T-helper 2 cell treated with Interferon-gamma antibody and Interleukin-4, amounts not matched to agents 100 ng/mL and 5 ng/mL, for 36 hours (primary cell): Measurements from ENCODE around the gene OR52K2. TPM values are rescaled to one million over a fixed set of nuclear protein-coding genes. Genes with fewer than 3 reads are reported as not detected.
"Not testable (repeated sequence)": the region's sequence is repeated elsewhere in the genome, so short reads cannot be mapped to it uniquely, and the experiment has no call there.

Experiments
- intact Hi-C: fragments of 100-400 bp; cut with micrococcal nuclease; formaldehyde crosslinking; loops from one replicate; pipeline ENCODE4 v1.15.1; 2023
- total RNA-seq: library from RNA; stranded (reverse); gene quantifications from 2 replicates; pipeline ENCODE4 v1.2.3, GENCODE V29; 2022

Gene OR52K2
- total RNA-seq = not detected in 2 replicates

- intact Hi-C loops = no loop called here
These were observed at the start of gene OR52K2 for GRCh38 chr11:4448995-4449394. Gene OR52K2 (plus strand): TSS chr11:4449295. CDS start chr11:4449340, 45 bp downstream.

GRCh38 chr11:4406206-4406605 is 42.9 kb upstream of the OR52K2 start:
- intact Hi-C loops = not testable (repeated sequence)

DNA sequence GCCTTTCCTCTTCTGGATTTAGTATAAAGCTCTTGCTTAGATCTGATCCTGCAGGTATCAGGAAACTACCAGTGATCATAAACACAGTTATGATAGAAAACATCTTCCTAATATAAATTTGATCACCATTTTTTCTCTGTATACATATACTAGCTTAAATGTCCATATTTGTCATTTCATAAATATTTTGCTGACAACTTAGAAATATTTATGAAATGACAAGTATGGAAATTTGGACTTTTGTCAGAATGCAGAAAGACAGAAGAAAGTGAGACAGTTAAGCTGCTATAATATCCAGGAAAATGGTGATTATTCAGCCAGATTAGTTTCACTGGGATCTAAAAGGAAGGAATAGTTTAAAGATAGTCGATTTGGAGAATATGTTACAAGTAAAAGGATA is 32.8 kb upstream of the OR52K2 start:
- intact Hi-C loops = no loop called here

GRCh38 chr11:4416816-4417215 is 32.3 kb upstream of the OR52K2 start:
- intact Hi-C loops = no loop called here

DNA sequence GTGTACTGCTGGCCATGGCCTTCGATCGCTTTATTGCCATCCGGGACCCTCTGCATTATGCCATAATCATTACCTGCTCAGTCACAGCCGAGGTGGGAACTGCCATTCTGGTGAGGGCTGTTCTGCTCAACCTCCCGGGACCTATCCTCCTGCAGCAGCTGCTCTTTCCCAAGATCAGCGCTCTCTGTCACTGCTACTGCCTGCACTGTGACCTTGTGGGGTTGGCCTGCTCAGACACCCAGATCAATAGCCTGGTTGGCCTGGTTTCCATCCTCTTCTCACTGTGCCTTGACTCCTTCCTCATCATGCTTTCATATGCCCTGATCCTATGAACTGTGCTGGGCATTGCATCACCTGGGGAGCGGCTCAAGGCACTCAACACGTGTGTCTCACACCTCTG is 30.7 kb upstream of the OR52K2 start:
- intact Hi-C loops = no loop called here

- intact Hi-C loops = no loop called here
These were observed 19.0 kb upstream of the OR52K2 start for GRCh38 chr11:4430051-4430450.

GRCh38 chr11:4433856-4434255 is 15.2 kb upstream of the OR52K2 start:
- intact Hi-C loops = no loop called here

- intact Hi-C loops = no loop called here
These were observed 12.7 kb upstream of the OR52K2 start for GRCh38 chr11:4436411-4436810.

DNA sequence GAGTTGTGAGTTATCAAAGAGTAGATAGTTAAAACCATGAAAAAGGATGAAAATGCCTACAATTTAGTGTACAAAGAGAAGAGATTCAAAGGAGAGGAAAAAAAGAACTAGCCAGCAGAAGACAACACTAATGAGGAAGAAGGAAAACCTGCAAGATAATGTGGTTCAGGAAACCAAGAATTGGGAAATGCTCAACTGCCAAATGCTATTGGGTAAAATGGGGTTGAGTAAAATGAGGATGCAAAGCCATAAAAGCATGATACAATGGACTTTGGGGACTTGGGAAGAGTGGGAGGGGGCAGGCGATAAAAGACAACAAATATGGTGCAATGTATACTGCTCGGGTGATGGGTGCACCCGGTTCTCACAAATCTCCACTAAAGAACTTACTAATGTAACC is 7.6 kb upstream of the OR52K2 start:
- intact Hi-C loops = no loop called here

- intact Hi-C loops = no loop called here
These were observed 5.7 kb upstream of the OR52K2 start for GRCh38 chr11:4443232-4443891.

- intact Hi-C loops = no loop called here
These were observed 4.0 kb downstream of the OR52K2 start for GRCh38 chr11:4453118-4453517.

GRCh38 chr11:4454021-4454420 is 4.9 kb downstream of the OR52K2 start:
- intact Hi-C loops = no loop called here

DNA sequence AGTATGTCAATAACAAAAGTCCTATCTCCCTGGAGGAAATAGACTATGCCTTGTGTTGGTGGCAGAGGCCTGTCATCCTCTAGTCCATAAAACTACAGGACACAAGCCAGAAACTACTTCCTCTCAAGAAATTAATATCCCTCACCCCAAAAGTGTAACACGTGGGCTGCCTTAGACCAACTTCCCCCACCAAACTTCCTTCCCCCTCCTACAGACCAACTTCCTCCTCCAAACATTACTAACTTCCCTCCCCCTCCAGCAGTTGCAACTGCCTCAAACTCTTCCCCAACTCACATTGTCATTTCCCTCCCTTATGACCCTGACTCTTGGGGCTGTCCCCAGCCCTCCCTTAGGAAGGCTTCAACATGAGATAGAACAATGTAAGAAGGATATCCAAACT is 6.3 kb downstream of the OR52K2 start:
- intact Hi-C loops = no loop called here

DNA sequence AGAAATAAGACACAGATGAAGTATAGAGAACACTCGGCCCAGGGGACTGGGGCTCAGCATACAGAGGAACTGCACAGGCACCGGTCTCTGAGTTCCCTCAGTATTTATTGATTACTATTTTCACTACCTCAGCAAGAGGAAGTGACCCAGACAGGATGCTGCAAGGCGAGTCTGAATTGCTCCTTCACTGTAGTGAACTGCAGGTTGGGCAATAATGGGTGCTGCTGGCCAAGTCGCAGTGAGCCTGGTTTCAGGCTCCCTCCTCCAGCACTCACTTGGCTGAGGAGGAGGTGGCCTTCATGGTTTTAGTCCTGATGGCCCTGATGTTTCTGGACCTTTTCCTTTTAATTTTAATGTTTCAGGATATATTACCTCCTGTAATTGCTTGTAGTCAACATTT is 10.4 kb downstream of the OR52K2 start:
- intact Hi-C loops = no loop called here

GRCh38 chr11:4460151-4460550 is 11.1 kb downstream of the OR52K2 start:
- intact Hi-C loops = no loop called here

GRCh38 chr11:4464216-4465159 is 15.4 kb downstream of the OR52K2 start:
- intact Hi-C loops = no loop called here

GRCh38 chr11:4465407-4465806 is 16.3 kb downstream of the OR52K2 start:
- intact Hi-C loops = no loop called here

DNA sequence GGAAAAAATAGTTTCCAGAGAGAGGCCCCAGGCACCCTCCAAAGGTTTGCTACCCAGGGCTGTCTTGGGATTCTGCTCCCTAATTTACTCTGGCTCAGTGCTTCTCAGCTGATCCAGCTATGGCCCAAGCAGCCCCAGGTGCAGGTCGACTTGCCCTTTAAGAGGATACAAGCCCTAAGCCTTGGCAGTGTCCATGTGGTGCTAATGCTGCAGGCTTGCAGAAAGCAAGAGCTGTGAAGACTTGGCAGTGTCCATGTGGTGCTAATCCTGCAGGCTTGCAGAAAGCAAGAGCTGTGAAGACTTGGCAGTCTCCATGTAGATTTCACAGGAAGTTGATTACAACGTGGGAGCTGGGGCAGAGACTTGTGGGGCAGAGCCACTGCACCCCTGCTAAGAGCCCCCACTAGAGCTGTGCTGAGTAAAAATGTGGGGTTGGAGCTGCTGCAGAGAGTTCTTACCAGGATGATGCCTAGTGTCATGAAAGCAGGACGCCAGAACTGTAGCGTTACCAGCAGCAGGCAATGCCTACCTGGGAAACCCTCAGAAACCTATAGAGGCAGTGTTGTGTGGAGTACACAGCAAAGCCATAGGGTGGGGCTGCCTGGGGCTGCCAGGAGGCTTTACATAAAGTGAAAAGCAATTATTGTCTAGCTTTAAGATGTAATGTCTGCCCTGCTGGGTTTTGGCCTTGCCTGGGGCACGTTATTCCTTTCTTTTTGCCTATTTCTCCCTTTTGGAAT is 17.2 kb downstream of the OR52K2 start:
- intact Hi-C loops = no loop called here

DNA sequence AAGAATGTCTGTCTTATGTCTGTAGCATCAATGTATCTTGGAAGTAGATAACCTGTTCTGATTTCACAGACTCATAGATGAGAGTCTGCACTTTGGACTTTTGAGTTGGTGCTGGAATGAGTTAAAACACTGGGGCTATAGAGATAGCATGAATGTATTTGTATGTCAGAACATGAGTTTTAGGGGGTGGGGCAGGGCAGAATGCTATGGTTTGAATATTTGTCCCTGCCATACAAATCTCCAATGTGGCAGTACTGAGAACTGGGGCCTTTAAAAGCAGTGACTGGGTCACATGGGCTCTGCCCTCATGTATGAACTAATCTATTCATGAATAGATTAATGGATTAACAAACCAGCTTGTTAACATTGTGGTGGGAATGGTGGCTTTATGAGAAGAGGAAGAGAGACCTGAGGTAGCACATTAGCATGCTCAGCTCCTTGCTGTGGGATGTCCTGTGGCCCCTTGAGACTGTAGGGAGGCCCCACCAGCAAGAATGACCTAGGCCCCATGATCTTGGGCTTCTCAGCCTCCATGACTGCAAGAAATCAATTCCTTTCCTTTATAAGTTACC is 17.9 kb downstream of the OR52K2 start:
- intact Hi-C loops = no loop called here

- intact Hi-C loops = no loop called here
These were observed 18.9 kb downstream of the OR52K2 start for GRCh38 chr11:4467811-4468606.

GRCh38 chr11:4479644-4480043 is 30.5 kb downstream of the OR52K2 start:
- intact Hi-C loops = no loop called here
